Mesenchymal stem cell (in vitro differentiated cells and primary cell): ENCODE results near the gene KLB. TPM values are rescaled to one million over a fixed set of nuclear protein-coding genes. Genes with fewer than 3 reads are reported as not detected.

ENCODE experiments used
- DNase-seq: peaks from one replicate; pipeline ENCODE4 v3.0.0-alpha.2; 2013
- H2AFZ ChIP-seq: one replicate; pipeline ENCODE4 v1.6.1; 2013; ENCODE audit warnings: low read depth, mild to moderate bottlenecking, control low read depth, inconsistent platforms, low read length, moderate library complexity
- H2AK5ac ChIP-seq: 2 replicates; pipeline ENCODE4 v1.6.1; 2013; ENCODE audit warnings: low read length, moderate library complexity, mild to moderate bottlenecking, inconsistent platforms; ENCODE audit not compliant: severe bottlenecking
- H2BK120ac ChIP-seq: one replicate; pipeline ENCODE4 v1.6.1; 2013; ENCODE audit warnings: low read depth, mild to moderate bottlenecking, inconsistent platforms, low read length, moderate library complexity
- H2BK12ac ChIP-seq, 2 experiments: one replicate each; pipeline ENCODE4 v1.6.1; 2013; ENCODE audit warnings: inconsistent platforms in 2 of 2, low read length in 2 of 2, mild to moderate bottlenecking in 2 of 2, moderate library complexity in 2 of 2, control low read depth in 1 of 2
- H2BK15ac ChIP-seq: one replicate; pipeline ENCODE4 v1.6.1; 2013; ENCODE audit warnings: mild to moderate bottlenecking, low read depth, inconsistent platforms; ENCODE audit not compliant: poor library complexity, severe bottlenecking
- H2BK5ac ChIP-seq: 2 replicates; pipeline ENCODE4 v1.6.1; 2013; ENCODE audit warnings: low read depth, mild to moderate bottlenecking, low read length, control low read depth, inconsistent platforms; ENCODE audit not compliant: poor library complexity, severe bottlenecking
- H3K14ac ChIP-seq, 2 experiments: one replicate each; pipeline ENCODE4 v1.6.1; 2013; ENCODE audit warnings: inconsistent platforms in 2 of 2, low read length in 2 of 2, control low read depth in 1 of 2, mild to moderate bottlenecking in 1 of 2, moderate library complexity in 1 of 2
- H3K18ac ChIP-seq, 2 experiments: one replicate each; pipeline ENCODE4 v1.6.1; 2013; ENCODE audit warnings: inconsistent platforms in 2 of 2, low read length in 2 of 2, control low read depth in 1 of 2, low read depth in 1 of 2, mild to moderate bottlenecking in 1 of 2
- H3K23ac ChIP-seq, 2 experiments: one replicate each; pipeline ENCODE4 v1.6.1; 2013; ENCODE audit warnings: inconsistent platforms in 2 of 2, low read length in 2 of 2, mild to moderate bottlenecking in 2 of 2, moderate library complexity in 2 of 2, control low read depth in 1 of 2
- H3K27ac ChIP-seq: 2 replicates; pipeline ENCODE4 v1.5.1; 2013; ENCODE audit warnings: mild to moderate bottlenecking, moderate library complexity, low read length, control low read depth, inconsistent platforms; ENCODE audit not compliant: poor library complexity, severe bottlenecking
- H3K27me3 ChIP-seq, 2 experiments: 2 replicates each; pipeline versions ENCODE4 v1.6.1 to v1.7.0; 2013; ENCODE audit warnings: low read length in 2 of 2, mild to moderate bottlenecking in 2 of 2, moderate library complexity in 2 of 2, control low read depth in 1 of 2, inconsistent platforms in 1 of 2; ENCODE audit not compliant: control insufficient read depth in 1 of 2, insufficient read depth in 1 of 2
- H3K36me3 ChIP-seq, 2 experiments: 2 replicates each; pipeline versions ENCODE4 v1.6.1 to v1.7.0; 2013; ENCODE audit warnings: low read length in 2 of 2, control low read depth in 1 of 2, inconsistent platforms in 1 of 2, low read depth in 1 of 2, mild to moderate bottlenecking in 1 of 2; ENCODE audit not compliant: insufficient read depth in 2 of 2, control insufficient read depth in 1 of 2
- H3K4ac ChIP-seq, 2 experiments: one replicate each; pipeline ENCODE4 v1.6.1; 2013; ENCODE audit warnings: inconsistent platforms in 2 of 2, low read length in 2 of 2, mild to moderate bottlenecking in 2 of 2, moderate library complexity in 2 of 2, control low read depth in 1 of 2, low read depth in 1 of 2
- H3K4me1 ChIP-seq: 2 replicates; pipeline ENCODE4 v1.6.1; 2013; ENCODE audit warnings: low read depth, low read length, control low read depth; ENCODE audit not compliant: control insufficient read depth, insufficient read depth
- H3K4me2 ChIP-seq: 2 replicates; pipeline ENCODE4 v1.6.1; 2013; ENCODE audit warnings: low read length, mild to moderate bottlenecking, inconsistent platforms; ENCODE audit not compliant: poor library complexity, severe bottlenecking
- H3K4me3 ChIP-seq, 2 experiments: 2 replicates each; pipeline versions ENCODE4 v1.5.1 to v1.7.0; 2013; ENCODE audit warnings: low read length in 2 of 2, mild to moderate bottlenecking in 2 of 2, control low read depth in 1 of 2, low read depth in 1 of 2; ENCODE audit not compliant: insufficient read depth in 1 of 2
- H3K79me1 ChIP-seq: replicated peaks from 2 replicates; pipeline ENCODE4 v1.6.1; 2013; ENCODE audit warnings: mild to moderate bottlenecking, control low read depth, low read length, inconsistent platforms; ENCODE audit not compliant: poor library complexity, severe bottlenecking
- H3K9ac ChIP-seq: 2 replicates; pipeline ENCODE4 v1.7.0; 2013; ENCODE audit warnings: mild to moderate bottlenecking, low read length, moderate library complexity
- H3K9me3 ChIP-seq: 2 replicates; pipeline ENCODE4 v1.7.0; 2013; ENCODE audit warnings: mild to moderate bottlenecking, low read length; ENCODE audit not compliant: control insufficient read depth
- H4K8ac ChIP-seq: one replicate; pipeline ENCODE4 v1.6.1; 2013; ENCODE audit warnings: inconsistent platforms, mild to moderate bottlenecking, low read length, moderate library complexity
- H4K91ac ChIP-seq: one replicate; pipeline ENCODE4 v1.6.1; 2013; ENCODE audit warnings: mild to moderate bottlenecking, low read length, inconsistent platforms
- small RNA-seq: library from polyadenylated mRNA; stranded (forward); fragments of <200 nt; extraction: miRNeasy Mini kit (QIAGEN cat#:217004); gene quantifications from one replicate; pipeline ENCODE3, GENCODE V24; 2013; ENCODE audit warnings: low read depth

The KLB gene

DNA sequence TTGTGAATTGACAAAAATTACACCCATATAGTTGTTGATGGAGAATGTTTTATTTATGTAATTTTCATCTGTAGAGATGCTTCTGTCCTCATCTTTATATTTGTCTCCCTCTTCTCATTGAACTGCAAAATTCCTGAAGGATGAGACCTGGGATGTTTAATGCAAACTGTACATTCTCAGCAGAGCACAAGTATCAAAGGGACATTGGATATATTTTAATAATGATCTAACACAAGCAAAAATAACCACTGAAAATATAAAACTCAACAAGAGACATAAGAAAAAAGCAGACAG is 91.9 kb downstream of the KLB start:
- Histone ChIP-seq H2AFZ (no peak overlapping the region), H3K9me3 (no peaks in the 10 kb centered on the region), H3K4ac (no peak overlapping the region), H2AK5ac (no peak overlapping the region), H3K9ac (no peak overlapping the region), H3K4me1 (peaks cover 1% of the 10 kb centered on the region), H3K79me1 (peaks cover 1% of the 10 kb centered on the region), H2BK5ac (no peak overlapping the region), H4K91ac (no peak overlapping the region), H2BK15ac (no peak overlapping the region), H2BK120ac (no peak overlapping the region), H2BK12ac (no peak overlapping the region), H4K8ac (no peak overlapping the region), H3K4me2 (no peak overlapping the region), H3K36me3 (peaks cover 16 to 54% of the 10 kb centered on the region in 2 experiments), H3K14ac (no peak overlapping the region), H3K4me3 (no peak overlapping the region), H3K23ac (no peak overlapping the region), H3K27me3 (no peaks in the 10 kb centered on the region), H3K18ac (no peak overlapping the region), H3K27ac (no peak overlapping the region)
- no peak for DNase-seq

Small RNA genes lying within 50 kb of the gene (small RNA-seq; reads per million reads assigned to genes)
- gene MIR5591 (not detected), gene RF00019 (not detected), gene RNU6-887P (not detected)
